HL-60 (cell line): Measurements from ENCODE around the gene TSNAXIP1.

Experiments
- CTCF ChIP-seq: IDR thresholded peaks from one replicate; pipeline ENCODE4 v1.5.1; 2011; ENCODE audit warnings: low read length, control low read depth, inconsistent platforms; ENCODE audit not compliant: insufficient read depth
- GABPA ChIP-seq: IDR thresholded peaks from 2 replicates; pipeline ENCODE4 v1.6.1; 2012; ENCODE audit warnings: low read depth
- POLR2AphosphoS5 ChIP-seq: IDR thresholded peaks from 2 replicates; pipeline ENCODE4 v1.6.1; 2012; ENCODE audit warnings: low read depth
- SPI1 ChIP-seq: IDR thresholded peaks from 2 replicates; pipeline ENCODE4 v1.6.1; 2012; ENCODE audit warnings: low read depth, mild to moderate bottlenecking, borderline replicate concordance
- TF ChIP-seq, protein P1 (sequence below): IDR thresholded peaks from 2 replicates; pipeline ENCODE4 v1.6.1; 2012; ENCODE audit warnings: low read depth; ENCODE audit not compliant: insufficient replicate concordance

GRCh38 chr16:67853670-67854069, 47.0 kb downstream of the TSNAXIP1 start:
- TF ChIP-seq POLR2AphosphoS5, result no peak
- TF ChIP-seq, protein P1, sequence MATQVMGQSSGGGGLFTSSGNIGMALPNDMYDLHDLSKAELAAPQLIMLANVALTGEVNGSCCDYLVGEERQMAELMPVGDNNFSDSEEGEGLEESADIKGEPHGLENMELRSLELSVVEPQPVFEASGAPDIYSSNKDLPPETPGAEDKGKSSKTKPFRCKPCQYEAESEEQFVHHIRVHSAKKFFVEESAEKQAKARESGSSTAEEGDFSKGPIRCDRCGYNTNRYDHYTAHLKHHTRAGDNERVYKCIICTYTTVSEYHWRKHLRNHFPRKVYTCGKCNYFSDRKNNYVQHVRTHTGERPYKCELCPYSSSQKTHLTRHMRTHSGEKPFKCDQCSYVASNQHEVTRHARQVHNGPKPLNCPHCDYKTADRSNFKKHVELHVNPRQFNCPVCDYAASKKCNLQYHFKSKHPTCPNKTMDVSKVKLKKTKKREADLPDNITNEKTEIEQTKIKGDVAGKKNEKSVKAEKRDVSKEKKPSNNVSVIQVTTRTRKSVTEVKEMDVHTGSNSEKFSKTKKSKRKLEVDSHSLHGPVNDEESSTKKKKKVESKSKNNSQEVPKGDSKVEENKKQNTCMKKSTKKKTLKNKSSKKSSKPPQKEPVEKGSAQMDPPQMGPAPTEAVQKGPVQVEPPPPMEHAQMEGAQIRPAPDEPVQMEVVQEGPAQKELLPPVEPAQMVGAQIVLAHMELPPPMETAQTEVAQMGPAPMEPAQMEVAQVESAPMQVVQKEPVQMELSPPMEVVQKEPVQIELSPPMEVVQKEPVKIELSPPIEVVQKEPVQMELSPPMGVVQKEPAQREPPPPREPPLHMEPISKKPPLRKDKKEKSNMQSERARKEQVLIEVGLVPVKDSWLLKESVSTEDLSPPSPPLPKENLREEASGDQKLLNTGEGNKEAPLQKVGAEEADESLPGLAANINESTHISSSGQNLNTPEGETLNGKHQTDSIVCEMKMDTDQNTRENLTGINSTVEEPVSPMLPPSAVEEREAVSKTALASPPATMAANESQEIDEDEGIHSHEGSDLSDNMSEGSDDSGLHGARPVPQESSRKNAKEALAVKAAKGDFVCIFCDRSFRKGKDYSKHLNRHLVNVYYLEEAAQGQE, result no peak
- TF ChIP-seq CTCF, result no peak
- TF ChIP-seq GABPA, result no peak
- TF ChIP-seq SPI1, result no peak
